HepG2 (cell line): ENCODE data around the gene ZCCHC12. TPM values are rescaled to one million over a fixed set of nuclear protein-coding genes. Genes with fewer than 3 reads are reported as not detected.
A peak's percentile ranks its signal among the peaks of the same experiment; 100 is the strongest.

Experiments used
- ATF7 ChIP-seq, 2 experiments: fragments of 450-650 bp in 1 of 2; sonication (generic) in 1 of 2; formaldehyde crosslinking in 1 of 2; IDR thresholded peaks; 2 replicates each; pipeline versions ENCODE4 v1.4.0 to v1.6.1; 2016 to 2020; ENCODE audit warnings: antibody characterized with exemption in 1 of 2, mild to moderate bottlenecking in 1 of 2, missing genetic modification reagents in 1 of 2
- DZIP1 ChIP-seq: sonication (generic); formaldehyde crosslinking; IDR thresholded peaks from 2 replicates; pipeline ENCODE4 v1.5.0; 2020; ENCODE audit warnings: mild to moderate bottlenecking, missing genetic modification reagents
- HNRNPLL ChIP-seq: fragments of 200-400 bp; formaldehyde crosslinking; IDR thresholded peaks from 2 replicates; pipeline ENCODE4 v1.6.1; 2017; ENCODE audit warnings: mild to moderate bottlenecking, low read depth, low read length; ENCODE audit not compliant: poor library complexity, severe bottlenecking
- MLXIP ChIP-seq: sonication (generic); formaldehyde crosslinking; IDR thresholded peaks from 2 replicates; pipeline ENCODE4 v1.9.0; 2021; ENCODE audit warnings: missing genetic modification reagents, borderline replicate concordance
- NFYB ChIP-seq: sonication (generic); formaldehyde crosslinking; IDR thresholded peaks from 2 replicates; pipeline ENCODE4 v1.4.0; 2020; ENCODE audit warnings: missing genetic modification reagents
- NFYC ChIP-seq: IDR thresholded peaks from 2 replicates; pipeline ENCODE4 v1.6.1; 2016; ENCODE audit warnings: missing genetic modification reagents, missing compliant biosample characterization
- TCF7 ChIP-seq: sonication (generic); IDR thresholded peaks from 2 replicates; pipeline ENCODE4 v1.6.1; 2016; ENCODE audit warnings: antibody characterized with exemption, low read depth
- TEAD3 ChIP-seq: optimal IDR thresholded peaks from 2 replicates; pipeline ENCODE3; 2016; ENCODE audit warnings: borderline replicate concordance
- ZBTB14 ChIP-seq: sonication (generic); formaldehyde crosslinking; IDR thresholded peaks from 2 replicates; pipeline ENCODE4 v1.4.0; 2020; ENCODE audit warnings: missing genetic modification reagents
- ZBTB34 ChIP-seq: sonication (generic); formaldehyde crosslinking; IDR thresholded peaks from 2 replicates; pipeline ENCODE4 v1.8.0; 2022; ENCODE audit warnings: mild to moderate bottlenecking, missing genetic modification reagents
- ZNF17 ChIP-seq: sonication (generic); formaldehyde crosslinking; IDR thresholded peaks from 2 replicates; pipeline ENCODE4 v1.5.0; 2020; ENCODE audit warnings: mild to moderate bottlenecking, missing genetic modification reagents
- ZNF543 ChIP-seq: sonication (generic); formaldehyde crosslinking; IDR thresholded peaks from 2 replicates; pipeline ENCODE4 v1.4.0; 2020; ENCODE audit warnings: mild to moderate bottlenecking, missing genetic modification reagents
- ZNF674 ChIP-seq: sonication (generic); formaldehyde crosslinking; IDR thresholded peaks from 2 replicates; pipeline ENCODE4 v1.5.0; 2020; ENCODE audit warnings: low read depth, mild to moderate bottlenecking, missing genetic modification reagents
- ZNF687 ChIP-seq: sonication (generic); formaldehyde crosslinking; IDR thresholded peaks from 2 replicates; pipeline ENCODE4 v1.5.1; 2020; ENCODE audit warnings: mild to moderate bottlenecking, missing genetic modification reagents, moderate library complexity
- polyA plus RNA-seq, 8 experiments: library from polyadenylated mRNA; depleted of rRNA in 3 of 8; stranded (reverse) in 7 of 8; unstranded in 1 of 8; fragments of >200 nt; fragmentation: Illumina TruSeq in 4 of 8; extraction: Trizol in 4 of 8; gene quantifications; 2 replicates each; pipeline versions ENCODE4 v1.2.1 to v1.2.3, GENCODE V29; 2011 to 2016; ENCODE audit warnings: low read depth in 4 of 8, missing spikeins in 1 of 8, mixed read lengths in 1 of 8; ENCODE audit not compliant: insufficient read depth in 1 of 8
- total RNA-seq, 5 experiments: library from RNA; depleted of rRNA; stranded (reverse); fragments of >200 nt; fragmentation: Illumina TruSeq; extraction: Trizol; gene quantifications; 2 replicates each; pipeline ENCODE4 v1.2.3, GENCODE V29; 2016; ENCODE audit warnings: low read depth in 1 of 5

The ZCCHC12 gene
- total and polyA plus RNA-seq, 2 of the 13 experiments (the other 11 are each of a cell fraction or from before 2014, with no cell fraction given): 0.05 to 0.20 TPM

GRCh38 chrX:118823263-118824172 is at the start of gene ZCCHC12 (continued):
- TF ChIP-seq ZNF687 (CRISPR knock-in tag) (peak; percentile 43; the same call in 1 of the 2 replicates), TCF7 (peak; percentile 32; the same call in 1 of the 2 replicates), ZNF674 (CRISPR knock-in tag) (no peak), NFYB (CRISPR knock-in tag) (peak; percentile 60), ATF7 (IDR thresholded peaks at IDR 0.05) (no peak), ATF7 (CRISPR knock-in tag; IDR thresholded peaks at IDR 0.05) (no peak), DZIP1 (CRISPR knock-in tag) (no peak), ZBTB34 (CRISPR knock-in tag) (no peak), NFYC (CRISPR knock-in tag) (peak; percentile 53), HNRNPLL (peak; percentile 25), MLXIP (CRISPR knock-in tag) (no peak), TEAD3 (CRISPR knock-in tag) (no peak), ZNF543 (no peak), ZNF17 (no peak), ZBTB14 (CRISPR knock-in tag) (no peak)
